GM12872 (cell line): ENCODE data around the gene ZNF766.

Experiments
- CTCF ChIP-seq: IDR thresholded peaks from 3 replicates; pipeline ENCODE4 v1.5.1; 2011; ENCODE audit warnings: low read depth, mild to moderate bottlenecking, low read length, moderate library complexity; ENCODE audit not compliant: insufficient read depth

The ZNF766 gene

GRCh38 chr19:52244021-52244420, 25.4 kb upstream of the ZNF766 start:
- no peak for TF ChIP-seq CTCF

- TF ChIP-seq CTCF, result no peak; the same call in 2 of the 3 replicates
Measured at GRCh38 chr19:52248241-52248640, 21.1 kb upstream of the ZNF766 start.

GRCh38 chr19:52258426-52258825, 11.0 kb upstream of the ZNF766 start:
- TF ChIP-seq CTCF, result no peak

GRCh38 chr19:52270266-52270885, 989 bp downstream of the ZNF766 start:
- no peak for TF ChIP-seq CTCF

- no peak for TF ChIP-seq CTCF
Measured at GRCh38 chr19:52273301-52273700, 3.9 kb downstream of the ZNF766 start.

GRCh38 chr19:52274191-52274590, 4.8 kb downstream of the ZNF766 start:
- no peak for TF ChIP-seq CTCF

GRCh38 chr19:52275988-52276387, 6.6 kb downstream of the ZNF766 start:
- TF ChIP-seq CTCF, result no peak
